DMS79 treated with DMSO at 0.1 percent for 48 hours (cell line): ENCODE data around the gene COL5A2.

ENCODE experiments used
- DNase-seq: peaks from one replicate; lab custom pipeline; 2025; lab: John Stamatoyannopoulos, UW

Gene COL5A2

GRCh38 chr2:189097934-189098333 lies 81.6 kb downstream of the COL5A2 start:
- no peak for DNase-seq

- DNase-seq: no peak
Measured at GRCh38 chr2:189096769-189097447, 82.7 kb downstream of the COL5A2 start.

- no peak for DNase-seq
Measured at GRCh38 chr2:189095101-189095500, 84.5 kb downstream of the COL5A2 start.

DNA sequence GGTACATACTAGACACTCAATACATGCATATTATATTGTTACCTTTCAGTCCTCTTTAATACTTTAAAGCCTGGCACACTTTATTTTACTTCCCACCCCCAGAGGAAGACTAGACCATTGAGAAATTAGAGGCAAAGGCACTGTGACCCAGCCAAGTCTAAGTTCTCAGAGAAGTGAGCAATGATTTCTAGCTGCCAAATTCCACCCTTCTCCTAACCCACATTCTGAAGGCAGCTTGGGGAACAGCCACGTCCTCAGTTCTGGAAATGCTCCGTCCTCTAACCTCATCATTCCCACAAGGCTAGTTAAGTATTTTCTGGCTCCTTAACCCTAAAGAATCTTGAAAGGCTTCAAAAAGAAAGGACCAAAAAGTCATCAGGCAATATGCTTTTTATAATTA lies 86.6 kb downstream of the COL5A2 start:
- DNase-seq: no peak

GRCh38 chr2:189091253-189091652 lies 88.3 kb downstream of the COL5A2 start:
- DNase-seq: no peak

- DNase-seq: no peak
Measured at GRCh38 chr2:189088591-189089205, 90.9 kb downstream of the COL5A2 start.

GRCh38 chr2:189086710-189087109 lies 92.9 kb downstream of the COL5A2 start:
- DNase-seq: no peak

- DNase-seq: no peak
Measured at GRCh38 chr2:189086250-189086649, 93.3 kb downstream of the COL5A2 start.

DNA sequence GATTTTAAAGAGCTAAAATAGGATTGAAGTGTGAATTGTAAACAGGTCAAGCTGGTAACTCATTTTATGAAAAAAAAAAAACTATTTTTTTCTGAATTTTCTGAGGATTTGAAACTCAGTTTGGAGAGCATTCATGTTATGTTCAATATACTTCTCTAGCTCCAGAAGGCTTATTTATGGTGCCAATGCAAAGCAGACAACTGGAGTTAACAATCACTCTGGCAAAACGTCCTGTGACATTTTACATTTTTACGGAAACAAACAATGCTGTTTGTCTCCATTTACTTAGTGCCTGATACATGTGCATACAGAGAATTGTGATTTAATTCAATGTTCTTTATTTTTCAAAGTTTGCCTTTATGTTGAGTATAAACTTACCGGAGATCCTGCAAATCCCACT lies 96.0 kb downstream of the COL5A2 start:
- DNase-seq: no peak

DNA sequence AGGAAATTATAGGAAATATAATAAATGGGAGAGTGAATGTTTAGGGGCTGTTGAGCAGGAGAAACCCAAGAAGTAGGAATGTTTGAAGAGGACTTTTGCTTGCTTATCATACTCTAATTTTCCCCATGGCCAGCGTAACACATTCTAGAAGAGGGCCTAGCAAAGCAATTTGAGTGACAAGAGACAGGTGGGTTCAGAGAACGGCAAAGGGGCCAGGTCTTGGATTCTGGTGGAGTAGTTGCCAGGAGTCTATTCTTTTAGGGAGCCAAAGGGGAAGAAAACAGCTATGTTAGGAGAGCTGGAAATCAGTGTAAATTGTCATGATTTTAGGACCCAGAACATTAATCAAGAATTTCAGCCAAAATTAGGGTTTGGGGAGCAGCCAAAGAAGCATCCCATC lies 96.5 kb downstream of the COL5A2 start:
- no peak for DNase-seq

- DNase-seq: no peak
Measured at GRCh38 chr2:189082376-189082975, 97.1 kb downstream of the COL5A2 start.

- DNase-seq: no peak
Measured at GRCh38 chr2:189076572-189076971, 103.0 kb downstream of the COL5A2 start.

GRCh38 chr2:189076120-189076519 lies 103.4 kb downstream of the COL5A2 start:
- DNase-seq: no peak

GRCh38 chr2:189074506-189074905 lies 105.1 kb downstream of the COL5A2 start:
- DNase-seq: no peak

DNA sequence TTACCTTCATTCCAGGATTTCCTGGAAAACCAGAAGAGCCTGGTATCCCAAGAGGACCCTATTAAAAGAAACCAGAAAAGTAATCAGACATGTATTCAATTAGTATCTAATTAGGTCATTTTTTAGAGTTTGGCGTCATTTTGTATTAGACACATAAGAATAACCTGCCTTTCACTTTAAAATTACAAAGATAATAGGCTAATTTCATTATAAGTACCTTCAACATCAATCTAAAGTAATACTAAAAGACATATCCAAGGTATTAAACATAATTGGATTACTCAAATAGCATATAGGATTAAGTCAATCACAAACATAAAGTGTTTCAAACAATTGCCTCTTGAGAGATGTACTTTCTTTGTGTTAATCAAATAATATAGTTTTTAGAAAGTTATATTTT lies 107.5 kb downstream of the COL5A2 start:
- DNase-seq: no peak

GRCh38 chr2:189069855-189070619 lies 109.5 kb downstream of the COL5A2 start:
- no peak for DNase-seq

- DNase-seq: no peak
Measured at GRCh38 chr2:189066037-189066436, 113.5 kb downstream of the COL5A2 start.

- no peak for DNase-seq
Measured at GRCh38 chr2:189060096-189060642, 119.4 kb downstream of the COL5A2 start.

DNA sequence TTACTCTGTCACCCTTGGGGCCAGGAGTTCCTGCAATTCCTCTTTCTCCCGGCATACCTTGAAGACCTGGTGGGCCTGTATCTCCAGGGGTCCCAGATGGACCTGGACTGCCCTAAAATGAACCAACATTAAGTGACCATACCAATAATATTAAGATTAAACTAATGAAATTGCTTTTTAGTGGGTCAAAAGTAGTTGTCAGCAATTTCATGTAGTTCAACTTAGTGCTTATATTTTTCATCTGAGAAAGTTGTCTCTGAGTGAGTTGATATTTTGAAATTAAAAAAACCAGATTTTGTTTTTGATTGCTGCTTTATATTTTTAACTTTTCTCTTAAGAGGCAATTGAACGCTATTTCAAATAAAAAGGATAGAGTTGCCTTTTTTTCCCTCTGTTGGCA lies 122.2 kb downstream of the COL5A2 start:
- no peak for DNase-seq

DNA sequence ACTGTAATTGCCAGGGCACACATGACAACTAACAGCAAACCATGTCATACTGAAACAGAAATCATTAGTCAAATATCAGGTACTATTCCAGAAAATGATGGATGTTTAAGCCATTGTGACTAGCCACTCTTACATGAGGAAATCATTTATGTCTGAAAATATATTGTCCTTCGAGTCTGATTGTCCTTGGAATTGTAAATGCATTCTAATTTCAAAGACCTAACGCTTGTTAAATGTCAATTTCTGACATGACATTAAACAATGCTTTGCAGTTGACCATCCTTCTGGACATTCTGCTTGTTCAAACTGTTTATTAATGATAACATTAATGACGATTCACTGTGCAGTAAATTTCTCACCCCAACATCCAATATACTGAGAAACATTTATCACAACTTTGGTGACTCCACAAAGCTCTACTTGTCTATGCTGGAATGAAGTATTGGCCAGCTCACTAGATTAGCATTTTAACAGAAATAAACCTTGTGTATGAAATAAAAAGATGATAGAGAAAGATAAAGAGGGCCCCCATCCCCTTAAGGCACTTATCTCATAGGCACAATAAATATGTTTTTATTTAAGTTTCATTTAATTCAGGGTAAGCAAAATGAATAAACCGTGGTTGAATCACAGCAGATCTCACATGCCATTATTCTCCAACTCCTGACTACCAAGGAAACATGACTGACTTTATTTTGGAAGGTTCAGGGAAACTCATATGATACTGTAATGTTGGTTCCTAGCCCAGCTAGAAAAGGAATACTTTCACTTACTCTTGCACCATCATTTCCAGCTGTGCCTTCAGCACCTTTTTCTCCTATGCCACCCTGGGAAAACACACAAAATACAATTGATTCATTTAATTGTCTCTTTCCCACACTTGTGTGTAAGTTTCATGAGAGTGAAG lies 123.1 kb downstream of the COL5A2 start:
- no peak for DNase-seq

DNA sequence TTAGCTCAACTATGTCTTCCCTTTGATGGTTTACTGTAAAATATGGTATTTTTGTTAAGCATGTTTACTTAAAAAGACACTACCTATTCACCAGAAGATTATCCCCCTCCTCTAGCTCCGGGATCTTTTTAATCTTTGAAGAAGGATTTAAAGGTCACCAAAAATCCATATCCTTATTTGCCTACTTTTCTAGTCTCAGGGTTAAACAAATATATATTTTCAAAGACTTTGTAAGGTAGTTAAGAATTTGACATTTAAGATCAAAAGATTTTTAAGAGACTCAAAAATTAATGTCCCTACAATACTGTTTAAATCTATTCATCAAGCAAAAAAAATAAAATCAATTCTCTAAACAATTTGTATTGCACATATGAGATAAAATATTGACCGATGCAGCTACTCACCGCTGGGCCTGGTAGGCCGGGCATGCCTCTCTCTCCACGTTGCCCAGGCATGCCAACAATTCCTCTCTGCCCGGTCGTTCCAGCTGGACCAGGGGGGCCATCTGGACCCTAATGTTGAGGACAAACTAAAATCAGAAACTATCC lies 129.3 kb downstream of the COL5A2 start:
- no peak for DNase-seq
